GM23338 (cell line): ENCODE results near the gene RHOG. TPM values are rescaled to one million over a fixed set of nuclear protein-coding genes. Genes with fewer than 3 reads are reported as not detected.

ENCODE experiments used
- ATAC-seq: fragments of 200-7000 bp; cut with Tn5 transposase; 3 replicates; pipeline ENCODE4 v1.9.1; 2020
- DNase-seq: peaks from one replicate; pipeline ENCODE4 v3.0.0-alpha.2; 2015; ENCODE audit warnings: low spot score
- H2AFZ ChIP-seq: fragments of 200-600 bp; sonication (generic); 2 replicates; pipeline ENCODE4 v1.8.0; 2016; ENCODE audit warnings: antibody characterized with exemption, mild to moderate bottlenecking, moderate library complexity
- H3F3A ChIP-seq: fragments of 200-600 bp; sonication (generic); replicated peaks from 2 replicates; pipeline ENCODE4 v1.8.0; 2017; ENCODE audit warnings: antibody characterized with exemption, mixed run types, low read depth
- H3K27ac ChIP-seq: fragments of 200-600 bp; sonication (generic); 2 replicates; pipeline ENCODE4 v1.6.1; 2016; ENCODE audit warnings: low read depth
- H3K27me3 ChIP-seq: fragments of 200-600 bp; sonication (generic); 2 replicates; pipeline ENCODE4 v1.8.0; 2016; ENCODE audit warnings: mild to moderate bottlenecking, mixed run types, moderate library complexity; ENCODE audit not compliant: insufficient read depth
- H3K36me3 ChIP-seq: fragments of 200-600 bp; sonication (generic); 2 replicates; pipeline ENCODE4 v1.8.0; 2016; ENCODE audit warnings: mild to moderate bottlenecking; ENCODE audit not compliant: insufficient read depth
- H3K4me1 ChIP-seq: fragments of 200-600 bp; sonication (generic); 2 replicates; pipeline ENCODE4 v1.8.0; 2016; ENCODE audit warnings: mild to moderate bottlenecking, moderate library complexity; ENCODE audit not compliant: insufficient read depth
- H3K4me2 ChIP-seq: fragments of 200-600 bp; sonication (generic); 2 replicates; pipeline ENCODE4 v1.7.1; 2017; ENCODE audit warnings: mixed run types
- H3K4me3 ChIP-seq: fragments of 200-600 bp; sonication (generic); 2 replicates; pipeline ENCODE4 v1.6.1; 2016; ENCODE audit warnings: mixed run types
- H3K79me2 ChIP-seq: fragments of 200-600 bp; sonication (generic); replicated peaks from 2 replicates; pipeline ENCODE4 v1.8.0; 2017; ENCODE audit warnings: mild to moderate bottlenecking; ENCODE audit not compliant: insufficient read depth
- H3K9me2 ChIP-seq: fragments of 200-600 bp; sonication (generic); 2 replicates; pipeline ENCODE4 v1.8.0; 2017; ENCODE audit not compliant: insufficient read depth
- H4K20me1 ChIP-seq: fragments of 200-600 bp; sonication (generic); replicated peaks from 2 replicates; pipeline ENCODE4 v1.8.0; 2017; ENCODE audit warnings: mild to moderate bottlenecking; ENCODE audit not compliant: insufficient read depth
- H3K27ac Mint-ChIP-seq: 2 replicates; pipeline ENCODE4 v1.8.0; 2020; ENCODE audit warnings: inconsistent platforms, mild to moderate bottlenecking, moderate library complexity, mixed read lengths
- H3K27me3 Mint-ChIP-seq: 3 replicates; pipeline ENCODE4 v1.8.0; 2022; ENCODE audit warnings: low read depth, mild to moderate bottlenecking, moderate library complexity, mixed read lengths, inconsistent platforms; ENCODE audit not compliant: insufficient read depth, poor library complexity
- H3K36me3 Mint-ChIP-seq: 3 replicates; pipeline ENCODE4 v1.8.0; 2021; ENCODE audit warnings: low read depth, mild to moderate bottlenecking, inconsistent platforms, moderate library complexity, mixed read lengths
- H3K4me1 Mint-ChIP-seq: 3 replicates; pipeline ENCODE4 v1.8.0; 2020; ENCODE audit warnings: mild to moderate bottlenecking, inconsistent platforms, mixed read lengths
- H3K4me3 Mint-ChIP-seq: 3 replicates; pipeline ENCODE4 v1.8.0; 2021; ENCODE audit warnings: moderate library complexity, mild to moderate bottlenecking, inconsistent platforms, mixed read lengths
- H3K9me3 Mint-ChIP-seq: 3 replicates; pipeline ENCODE4 v1.8.0; 2020; ENCODE audit warnings: moderate library complexity, mild to moderate bottlenecking, inconsistent platforms, mixed read lengths
- CREB1 ChIP-seq: fragments of 250-450 bp; sonication (Bioruptor Pico); IDR thresholded peaks from 2 replicates; pipeline ENCODE4 v1.5.0; 2020; ENCODE audit warnings: low read depth, mild to moderate bottlenecking, moderate library complexity
- CTCF ChIP-seq, 2 experiments: fragments of 200-600 bp in 1 of 2; sonication (generic) in 1 of 2; conservative IDR thresholded peaks; 2 replicates each; pipeline versions ENCODE4 v1.5.1 to v1.6.1; 2016 to 2017; ENCODE audit warnings: antibody characterized with exemption in 2 of 2, low read depth in 2 of 2, mild to moderate bottlenecking in 2 of 2, moderate library complexity in 1 of 2
- ETS1 ChIP-seq: IDR thresholded peaks from 2 replicates; pipeline ENCODE4 v1.6.1; 2016; ENCODE audit warnings: antibody characterized with exemption
- EZH2 ChIP-seq: fragments of 200-600 bp; sonication (generic); IDR thresholded peaks from one replicate; pipeline ENCODE4 v1.8.0; 2017; ENCODE audit warnings: antibody characterized with exemption, mild to moderate bottlenecking, low read depth; ENCODE audit not compliant: unreplicated experiment
- EZH2phosphoT487 ChIP-seq: fragments of 200-600 bp; sonication (generic); IDR thresholded peaks from one replicate; pipeline ENCODE4 v1.8.1; 2018; ENCODE audit warnings: antibody characterized with exemption; ENCODE audit not compliant: unreplicated experiment
- JUNB ChIP-seq: IDR thresholded peaks from one replicate; pipeline ENCODE4 v1.6.1; 2016; ENCODE audit warnings: antibody characterized with exemption; ENCODE audit not compliant: unreplicated experiment
- NANOG ChIP-seq: IDR thresholded peaks from 2 replicates; pipeline ENCODE4 v1.6.1; 2016; ENCODE audit warnings: antibody characterized with exemption, borderline replicate concordance
- POLR2AphosphoS5 ChIP-seq: IDR thresholded peaks from 2 replicates; pipeline ENCODE4 v1.6.1; 2016; ENCODE audit warnings: antibody characterized with exemption, low read depth
- REST ChIP-seq: IDR thresholded peaks from one replicate; pipeline ENCODE4 v1.6.1; 2018; ENCODE audit warnings: antibody characterized with exemption; ENCODE audit not compliant: unreplicated experiment
- STAT1 ChIP-seq: IDR thresholded peaks from one replicate; pipeline ENCODE4 v1.6.1; 2016; ENCODE audit warnings: antibody characterized with exemption; ENCODE audit not compliant: unreplicated experiment
- ZNF114 ChIP-seq: fragments of 250-450 bp; sonication (Bioruptor Pico); IDR thresholded peaks from 2 replicates; pipeline ENCODE4 v1.5.0; 2020; ENCODE audit warnings: mild to moderate bottlenecking, moderate library complexity
- ZNF331 ChIP-seq: fragments of 250-450 bp; sonication (Bioruptor Pico); IDR thresholded peaks from 2 replicates; pipeline ENCODE4 v1.5.0; 2020; ENCODE audit warnings: low read depth, mild to moderate bottlenecking, moderate library complexity
- ZNF462 ChIP-seq: fragments of 250-450 bp; sonication (Bioruptor Pico); IDR thresholded peaks from 2 replicates; pipeline ENCODE4 v1.5.0; 2020; ENCODE audit warnings: mild to moderate bottlenecking, moderate library complexity
- polyA plus RNA-seq: library from polyadenylated mRNA; unstranded; fragments of >200 nt; fragmentation: Nextera tagmentation; extraction: Ambion mirVana; gene quantifications from 2 replicates; pipeline ENCODE4 v1.2.1, GENCODE V29; 2016
- total RNA-seq: library from RNA; depleted of rRNA; stranded (reverse); fragments of >200 nt; shearing (Covaris generic); gene quantifications from 2 replicates; pipeline ENCODE4 v1.2.3, GENCODE V29; 2014

Gene RHOG
- total and polyA plus RNA-seq, 2 experiments from 2014 or later = 26.3 to 38.6 TPM

- Histone ChIP-seq H3K4me3 (peak overlapping the region; percentile 89), H2AFZ (no peak overlapping the region), H3K27me3 (no peaks in the 10 kb centered on the region), H4K20me1 (peaks cover 42% of the 10 kb centered on the region), H3K36me3 (peaks cover 22% of the 10 kb centered on the region), H3K27ac (peak overlapping the region; percentile 52), H3F3A (peaks cover 8% of the 10 kb centered on the region; the same call in 1 of the 2 replicates), H3K79me2 (peaks cover 54% of the 10 kb centered on the region), H3K9me2 (no peaks in the 10 kb centered on the region), H3K4me1 (peaks cover 12% of the 10 kb centered on the region; the same call in 1 of the 2 replicates), H3K4me2 (peak overlapping the region; percentile 94)
- TF ChIP-seq ETS1 = no peak
- no peak for TF ChIP-seq ZNF331 (CRISPR knock-in tag)
- no peak for TF ChIP-seq NANOG
- no peak for TF ChIP-seq EZH2
- TF ChIP-seq ZNF114 (CRISPR knock-in tag) = no peak
- no peak for TF ChIP-seq STAT1
- no peak for TF ChIP-seq ZNF462 (CRISPR knock-in tag)
- no peak for TF ChIP-seq CTCF (conservative IDR thresholded peaks at IDR 0.05; ENCODE audit: low read depth in 2 of 2)
- TF ChIP-seq EZH2phosphoT487 = no peak
- no peak for TF ChIP-seq CREB1 (CRISPR knock-in tag)
- no peak for TF ChIP-seq POLR2AphosphoS5
- no peak for TF ChIP-seq REST
- no peak for TF ChIP-seq JUNB
- Mint-ChIP-seq H3K27ac (peak overlapping the region; percentile 89), H3K36me3 (peaks cover 32% of the 10 kb centered on the region), H3K4me1 (peaks cover 16% of the 10 kb centered on the region; the same call in 2 of the 3 replicates), H3K4me3 (peak overlapping the region; percentile 98), H3K9me3 (no peaks in the 10 kb centered on the region; the same call in 2 of the 3 replicates), H3K27me3 (peaks cover 7% of the 10 kb centered on the region)
- DNase-seq (peak; percentile 73), ATAC-seq (peak; percentile 63)
Observed at GRCh38 chr11:3796801-3797328, 43.9 kb downstream of the RHOG start.
